B cell (primary cell): Measurements from ENCODE around the gene KLF16. TPM values are rescaled to one million over a fixed set of nuclear protein-coding genes. Genes with fewer than 3 reads are reported as not detected.

Experiments used
- ATAC-seq: fragments of 200-7000 bp; cut with Tn5 transposase; one replicate; pipeline ENCODE4 v1.10.0; 2021; ENCODE audit warnings: low read depth, mild to moderate bottlenecking, moderate number of reproducible peaks, moderate library complexity
- CTCF ChIA-PET: fragments of 350-600 bp; sonication (Branson Sonifier 250); formaldehyde crosslinking; loops from one replicate; lab custom pipeline; 2021; ENCODE audit warnings: antibody characterized with exemption, inconsistent platforms; lab: Charles Lee
- POLR2A ChIA-PET: fragments of 350-600 bp; sonication (Branson Sonifier 250); formaldehyde crosslinking; loops from one replicate; lab custom pipeline; 2021; ENCODE audit warnings: antibody characterized with exemption; lab: Charles Lee
- DNase-seq: peaks from one replicate; pipeline ENCODE4 v3.0.0; 2013
- H2AFZ ChIP-seq: 2 replicates; pipeline ENCODE4 v1.6.1; 2012; ENCODE audit warnings: mild to moderate bottlenecking, low read depth, low read length; ENCODE audit not compliant: insufficient read depth, poor library complexity, severe bottlenecking
- H3K27ac ChIP-seq, 2 donors: 1 replicate in 1 of 2; 2 replicates in 1 of 2; pipeline ENCODE4 v1.5.1; 2012 to 2013; ENCODE audit warnings: low read length in 2 of 2, mild to moderate bottlenecking in 2 of 2, moderate library complexity in 1 of 2
- H3K27me3 ChIP-seq, 4 experiments: fragments of 200-600 bp in 1 of 4; sonication (generic) in 1 of 4; replicated peaks in 1 of 4; 1 replicate in 2 of 4; 2 replicates in 2 of 4; pipeline versions ENCODE4 v1.6.1 to v1.7.0; 2013 to 2016; ENCODE audit warnings: low read length in 3 of 4, mild to moderate bottlenecking in 2 of 4, mixed read lengths in 1 of 4, moderate library complexity in 1 of 4; ENCODE audit not compliant: insufficient read depth in 4 of 4, control insufficient read depth in 3 of 4; ENCODE audit errors: control extremely low read depth in 1 of 4
- H3K36me3 ChIP-seq, 2 experiments: replicated peaks in 1 of 2; 1 replicate in 1 of 2; 2 replicates in 1 of 2; pipeline versions ENCODE4 v1.6.1 to v1.7.1; 2013; ENCODE audit warnings: low read length in 1 of 2; ENCODE audit not compliant: insufficient read depth in 2 of 2, control insufficient read depth in 1 of 2; ENCODE audit errors: control extremely low read depth in 1 of 2, extremely low read depth in 1 of 2
- H3K4me1 ChIP-seq, 2 donors: fragments of 200-600 bp in 1 of 2; sonication (generic) in 1 of 2; 1 replicate in 1 of 2; 2 replicates in 1 of 2; pipeline versions ENCODE4 v1.5.1 to v1.6.1; 2013 to 2017; ENCODE audit warnings: low read length in 2 of 2; ENCODE audit not compliant: control insufficient read depth in 2 of 2, insufficient read depth in 2 of 2
- H3K4me2 ChIP-seq: replicated peaks from 2 replicates; pipeline ENCODE3; 2012; ENCODE audit warnings: mild to moderate bottlenecking, low read depth, low read length; ENCODE audit not compliant: poor library complexity, severe bottlenecking
- H3K4me3 ChIP-seq, 5 experiments: fragments of 200-600 bp in 1 of 5; sonication (generic) in 1 of 5; 1 replicate in 3 of 5; 2 replicates in 2 of 5; pipeline versions ENCODE4 v1.5.1 to v1.7.0; 2011 to 2016; ENCODE audit warnings: low read length in 4 of 5, mild to moderate bottlenecking in 4 of 5, low read depth in 2 of 5, control low read depth in 1 of 5, moderate library complexity in 1 of 5; ENCODE audit not compliant: insufficient read depth in 1 of 5; ENCODE audit errors: control extremely low read depth in 1 of 5, extremely low read depth in 1 of 5
- H3K79me2 ChIP-seq: fragments of 200-600 bp; sonication (generic); one replicate; pipeline ENCODE4 v1.6.0; 2016; ENCODE audit warnings: low read length; ENCODE audit not compliant: control insufficient read depth, insufficient read depth
- H3K9ac ChIP-seq: fragments of 200-600 bp; sonication (generic); 2 replicates; pipeline ENCODE4 v1.6.1; 2017; ENCODE audit warnings: mild to moderate bottlenecking, low read length, moderate library complexity
- H3K9me3 ChIP-seq, 3 donors: one replicate each; pipeline versions ENCODE4 v1.6.1 to v1.7.1; 2013; ENCODE audit warnings: low read length in 2 of 3; ENCODE audit not compliant: control insufficient read depth in 2 of 3, insufficient read depth in 1 of 3; ENCODE audit errors: control extremely low read depth in 1 of 3
- H4K20me1 ChIP-seq: 2 replicates; pipeline ENCODE4 v1.6.0; 2012; ENCODE audit warnings: mild to moderate bottlenecking, low read length; ENCODE audit not compliant: insufficient read depth, control insufficient read depth, poor library complexity, severe bottlenecking
- H3K27ac Mint-ChIP-seq: one replicate; pipeline ENCODE4 v1.8.0; 2021; ENCODE audit warnings: mixed read lengths
- H3K27me3 Mint-ChIP-seq: one replicate; pipeline ENCODE4 v1.8.0; 2021; ENCODE audit warnings: mixed read lengths
- H3K4me1 Mint-ChIP-seq: one replicate; pipeline ENCODE4 v1.8.0; 2021; ENCODE audit warnings: mixed read lengths
- H3K4me3 Mint-ChIP-seq: one replicate; pipeline ENCODE4 v1.8.0; 2021; ENCODE audit warnings: mixed read lengths
- H3K9me3 Mint-ChIP-seq: one replicate; pipeline ENCODE4 v1.8.0; 2022; ENCODE audit warnings: mixed read lengths; ENCODE audit not compliant: insufficient read depth
- CTCF ChIP-seq: fragments of 200-600 bp; IDR thresholded peaks from one replicate; pipeline ENCODE4 v1.8.0; 2022; ENCODE audit warnings: antibody characterized with exemption, mild to moderate bottlenecking
- EZH2 ChIP-seq: IDR thresholded peaks from 2 replicates; pipeline ENCODE4 v1.6.1; 2012; ENCODE audit warnings: borderline replicate concordance, low read depth, mild to moderate bottlenecking, moderate library complexity, low read length; ENCODE audit not compliant: insufficient read depth, poor library complexity, severe bottlenecking
- WGBS: methylation state at CpG from one replicate; pipeline ENCODE4 v1.1.5; 2013; ENCODE audit warnings: missing lambda C conversion rate; ENCODE audit not compliant: insufficient coverage; 5-methylcytosine and 5-hydroxymethylcytosine counted together
- intact Hi-C: fragments of 100-400 bp; cut with micrococcal nuclease; formaldehyde crosslinking; loops from one replicate; pipeline ENCODE4 v1.10.0; 2022
- polyA plus RNA-seq: library from polyadenylated mRNA; depleted of rRNA; stranded (reverse); fragments of >200 nt; gene quantifications from 2 replicates; pipeline ENCODE4 v1.2.3, GENCODE V29; 2012
- total RNA-seq, 2 donors: library from RNA; stranded (reverse); fragments of 120-200 nt in 1 of 2; gene quantifications; 1 replicate in 1 of 2; 2 replicates in 1 of 2; pipeline versions ENCODE4 v1.2.3 to v1.2.4, GENCODE V29; 2013 to 2022

KLF16 gene
- total and polyA plus RNA-seq, 2 donors (not counting 1 experiment from before 2014, with no cell fraction given): 29.7 to 49.0 TPM

- Histone ChIP-seq H3K4me2 (peak overlapping the region; percentile 79), H3K36me3 (peaks cover 0 to 7% of the 10 kb centered on the region in 2 experiments), H3K79me2 (peaks cover 76% of the 10 kb centered on the region), H3K9me3 (no peaks in the 10 kb centered on the region), H3K27ac (peak overlapping the region; percentile 15 to 52), H3K4me3 (peak overlapping the region in 2 of 5 experiments; percentile 24 to 27), H2AFZ (no peak overlapping the region), H4K20me1 (peaks cover 68% of the 10 kb centered on the region), H3K4me1 (peaks cover 71 to 79% of the 10 kb centered on the region in 2 donors), H3K9ac (no peak overlapping the region), H3K27me3 (no peaks in the 10 kb centered on the region)
- Mint-ChIP-seq H3K4me3 (peak overlapping the region; percentile 55), H3K27me3 (no peaks in the 10 kb centered on the region), H3K4me1 (peaks cover 63% of the 10 kb centered on the region), H3K9me3 (no peaks in the 10 kb centered on the region), H3K27ac (peak overlapping the region; percentile 75)
- no peak for DNase-seq
- POLR2A ChIA-PET: interaction anchor here (0.6 kb wide), 1 partner anchor 439 kb away, joined by 4 read pairs; no protein-coding TSS in a partner anchor
- intact Hi-C loops: no loop called here
- 80% methylated on average over 31 of the region's 31 CpGs for WGBS
- ATAC-seq: no peak
- TF ChIP-seq EZH2: no peak
- peak; percentile 4 for TF ChIP-seq CTCF
- CTCF ChIA-PET: no interaction called here
Measured at GRCh38 chr19:1850809-1851653, 12.3 kb downstream of the KLF16 start.

GRCh38 chr19:1849886-1850398 lies 13.4 kb downstream of the KLF16 start:
- Mint-ChIP-seq H3K27ac (peak overlapping the region; percentile 39), H3K4me3 (peak overlapping the region; percentile 8), H3K4me1 (peaks cover 60% of the 10 kb centered on the region), H3K27me3 (no peaks in the 10 kb centered on the region), H3K9me3 (no peaks in the 10 kb centered on the region)
- H3K4me1 ChIP-seq: peaks cover 66 to 79% of the 10 kb centered on the region in 2 donors
- no peak overlapping the region for H3K4me3 ChIP-seq
- ATAC-seq: no peak
- intact Hi-C loops: loop anchor here (5.0 kb wide), 1 partner anchor 198 kb away; the partner anchor contains the start of gene TCF3
- H3K4me2 ChIP-seq: no peak overlapping the region
- peaks cover 76% of the 10 kb centered on the region for H3K79me2 ChIP-seq
- ChIA-PET CTCF (interaction anchor here (1.1 to 2.0 kb wide), 5 partner anchors 12 to 181 kb away, joined by 3 to 11 read pairs (median 5); no protein-coding TSS in a partner anchor), POLR2A (no interaction called here)
- H4K20me1 ChIP-seq: peaks cover 69% of the 10 kb centered on the region
- H2AFZ ChIP-seq: no peak overlapping the region
- peak overlapping the region in 1 of 2 donors; percentile 49 for H3K27ac ChIP-seq
- no peaks in the 10 kb centered on the region for H3K27me3 ChIP-seq
- H3K9ac ChIP-seq: no peak overlapping the region
- 95% methylated on average over 3 of the region's 10 CpGs for WGBS
- H3K36me3 ChIP-seq: peaks cover 0 to 11% of the 10 kb centered on the region in 2 experiments
- TF ChIP-seq CTCF (no peak), EZH2 (no peak)
- no peak for DNase-seq
- H3K9me3 ChIP-seq: no peaks in the 10 kb centered on the region
